SK-N-SH (cell line): ENCODE results near the gene SMIM10. TPM values are rescaled to one million over a fixed set of nuclear protein-coding genes. Genes with fewer than 3 reads are reported as not detected.

ENCODE experiments used
- CTCF ChIA-PET: fragments of 300-600, 350-600 bp; formaldehyde crosslinking; extraction: SDS; loops from one replicate; lab custom pipeline; 2021; lab: Yijun Ruan, JAX
- POLR2A ChIA-PET: fragments of 350-600 bp; sonication (Branson Sonifier 250); formaldehyde crosslinking; extraction: SDS; loops from one replicate; lab custom pipeline; 2020; ENCODE audit warnings: antibody characterized with exemption, inconsistent platforms; lab: Yijun Ruan, JAX
- DNase-seq: peaks from one replicate; pipeline ENCODE4 v3.0.0; 2012
- H2AFZ ChIP-seq: fragments of 200-600 bp; sonication (generic); 2 replicates; pipeline ENCODE4 v1.8.1; 2016; ENCODE audit warnings: antibody characterized with exemption, mild to moderate bottlenecking, low read depth
- H3F3A ChIP-seq: fragments of 200-600 bp; sonication (generic); replicated peaks from 2 replicates; pipeline ENCODE3; 2016; ENCODE audit warnings: antibody characterized with exemption, mild to moderate bottlenecking; ENCODE audit not compliant: insufficient read depth
- H3K27ac ChIP-seq, 2 experiments: fragments of 200-500 bp in 1 of 2; fragments of 200-600 bp in 1 of 2; sonication (Bioruptor generic) in 1 of 2; sonication (generic), shearing (Covaris generic) in 1 of 2; 2 replicates each; pipeline versions ENCODE4 v1.5.1 to v1.6.1; 2014 to 2016; ENCODE audit warnings: low read depth in 2 of 2, inconsistent platforms in 1 of 2, low read length in 1 of 2, mild to moderate bottlenecking in 1 of 2, mixed read lengths in 1 of 2
- H3K27me3 ChIP-seq: fragments of 200-600 bp; sonication (generic), shearing (Covaris generic); 2 replicates; pipeline ENCODE4 v1.6.1; 2016; ENCODE audit warnings: mixed run types; ENCODE audit not compliant: insufficient read depth
- H3K36me3 ChIP-seq, 2 experiments: fragments of 200-500 bp in 1 of 2; fragments of 200-600 bp in 1 of 2; sonication (Bioruptor generic) in 1 of 2; sonication (generic) in 1 of 2; replicated peaks in 1 of 2; 2 replicates each; pipeline versions ENCODE3 to v1.5.1; 2014 to 2016; ENCODE audit warnings: low read length in 1 of 2, mild to moderate bottlenecking in 1 of 2; ENCODE audit not compliant: insufficient read depth in 2 of 2, control insufficient read depth in 1 of 2
- H3K4me1 ChIP-seq, 2 experiments: fragments of 200-500 bp in 1 of 2; fragments of 200-600 bp in 1 of 2; sonication (Bioruptor generic) in 1 of 2; sonication (generic), shearing (Covaris generic) in 1 of 2; 2 replicates each; pipeline versions ENCODE4 v1.5.1 to v1.6.1; 2014 to 2016; ENCODE audit warnings: low read depth in 1 of 2, low read length in 1 of 2, mixed run types in 1 of 2; ENCODE audit not compliant: insufficient read depth in 2 of 2, control insufficient read depth in 1 of 2
- H3K4me2 ChIP-seq: fragments of 200-600 bp; sonication (generic), shearing (Covaris generic); 2 replicates; pipeline ENCODE4 v1.6.1; 2017; ENCODE audit warnings: mixed run types
- H3K4me3 ChIP-seq, 2 experiments: fragments of 200-500 bp in 1 of 2; fragments of 200-600 bp in 1 of 2; sonication (Bioruptor generic) in 1 of 2; sonication (generic), shearing (Covaris generic) in 1 of 2; 2 replicates each; pipeline versions ENCODE4 v1.5.1 to v1.8.1; 2014 to 2016; ENCODE audit warnings: low read depth in 2 of 2, inconsistent platforms in 1 of 2, low read length in 1 of 2, mild to moderate bottlenecking in 1 of 2, mixed read lengths in 1 of 2, moderate library complexity in 1 of 2
- H3K79me2 ChIP-seq: fragments of 200-600 bp; sonication (generic); 2 replicates; pipeline ENCODE4 v1.8.1; 2017; ENCODE audit warnings: mild to moderate bottlenecking; ENCODE audit not compliant: insufficient read depth
- H3K9ac ChIP-seq: fragments of 200-600 bp; sonication (generic); 2 replicates; pipeline ENCODE4 v1.6.1; 2017; ENCODE audit warnings: mixed run types
- H3K9me2 ChIP-seq: fragments of 200-600 bp; sonication (generic); 2 replicates; pipeline ENCODE4 v1.6.1; 2017; ENCODE audit warnings: mixed run types
- H3K9me3 ChIP-seq: fragments of 200-600 bp; sonication (generic); 2 replicates; pipeline ENCODE4 v1.6.1; 2017; ENCODE audit warnings: mixed run types, mild to moderate bottlenecking, moderate library complexity
- H4K20me1 ChIP-seq: fragments of 200-600 bp; sonication (generic); 2 replicates; pipeline ENCODE4 v1.6.1; 2017; ENCODE audit warnings: mild to moderate bottlenecking, mixed run types; ENCODE audit not compliant: insufficient read depth
- CHD2 ChIP-seq: fragments of 150-350 bp; IDR thresholded peaks from 2 replicates; pipeline ENCODE4 v1.6.1; 2018; ENCODE audit warnings: low read length; ENCODE audit not compliant: partially characterized antibody
- ELF1 ChIP-seq: IDR thresholded peaks from 2 replicates; pipeline ENCODE4 v1.4.0; 2012
- EP300 ChIP-seq, 2 experiments: IDR thresholded peaks; 2 replicates each; pipeline versions ENCODE4 v1.4.0 to v1.6.1; 2012; ENCODE audit warnings: borderline replicate concordance in 1 of 2, low read depth in 1 of 2, low read length in 1 of 2
- FOSL2 ChIP-seq: IDR thresholded peaks from 2 replicates; pipeline ENCODE4 v1.4.0; 2012; ENCODE audit warnings: low read depth, mild to moderate bottlenecking, moderate library complexity, borderline replicate concordance
- FOXJ3 ChIP-seq: sonication (generic); formaldehyde crosslinking; IDR thresholded peaks from 2 replicates; pipeline ENCODE4 v1.5.1; 2020; ENCODE audit warnings: mild to moderate bottlenecking, missing genetic modification reagents
- GABPA ChIP-seq: IDR thresholded peaks from 2 replicates; pipeline ENCODE4 v1.4.0; 2012; ENCODE audit warnings: low read depth, mild to moderate bottlenecking
- GATA2 ChIP-seq: sonication (generic); formaldehyde crosslinking; IDR thresholded peaks from 2 replicates; pipeline ENCODE4 v1.5.0; 2020; ENCODE audit warnings: mild to moderate bottlenecking, missing genetic modification reagents
- NFIC ChIP-seq: IDR thresholded peaks from 2 replicates; pipeline ENCODE4 v1.4.0; 2012; ENCODE audit warnings: borderline replicate concordance
- POLR2AphosphoS5 ChIP-seq: IDR thresholded peaks from 2 replicates; pipeline ENCODE4 v1.6.1; 2012; ENCODE audit warnings: low read depth, low read length
- RAD21 ChIP-seq: IDR thresholded peaks from 2 replicates; pipeline ENCODE4 v1.6.1; 2012; ENCODE audit warnings: mild to moderate bottlenecking, low read length
- RFX5 ChIP-seq: IDR thresholded peaks from 2 replicates; pipeline ENCODE4 v1.6.1; 2012; ENCODE audit warnings: mild to moderate bottlenecking, improper control_type of control experiment, low read length
- RXRA ChIP-seq: IDR thresholded peaks from 2 replicates; pipeline ENCODE4 v1.4.0; 2012; ENCODE audit warnings: low read depth, mild to moderate bottlenecking, borderline replicate concordance
- TCF12 ChIP-seq: IDR thresholded peaks from 2 replicates; pipeline ENCODE4 v1.4.0; 2012
- TEAD4 ChIP-seq: IDR thresholded peaks from 2 replicates; pipeline ENCODE4 v1.4.0; 2012; ENCODE audit warnings: mild to moderate bottlenecking, borderline replicate concordance; ENCODE audit not compliant: insufficient read depth
- YY1 ChIP-seq: IDR thresholded peaks from 2 replicates; pipeline ENCODE4 v1.4.0; 2012; ENCODE audit warnings: low read depth, mild to moderate bottlenecking
- WGBS: methylation state at CpG from one replicate; pipeline ENCODE4 v1.1.6; 2017; ENCODE audit warnings: low lambda C conversion rate; 5-methylcytosine and 5-hydroxymethylcytosine counted together
- polyA plus RNA-seq, 3 experiments: library from polyadenylated mRNA; depleted of rRNA; stranded (reverse); fragments of >200 nt; gene quantifications; 2 replicates each; pipeline ENCODE4 v1.2.3, GENCODE V29; 2012
- TF ChIP-seq, protein P1 (sequence below): fragments of 150-350 bp; IDR thresholded peaks from 2 replicates; pipeline ENCODE4 v1.6.1; 2017; ENCODE audit warnings: antibody characterized with exemption, low read length, low read depth, borderline replicate concordance
- TF ChIP-seq, protein P2 (sequence below): IDR thresholded peaks from 2 replicates; pipeline ENCODE4 v1.4.0; 2012; ENCODE audit warnings: low read depth
- TF ChIP-seq, protein P3 (sequence below): fragments of 200-600 bp; sonication (generic); IDR thresholded peaks from 2 replicates; pipeline ENCODE4 v1.6.1; 2017; ENCODE audit warnings: antibody characterized with exemption, mild to moderate bottlenecking, moderate library complexity
- TF ChIP-seq, protein P4 (sequence below): fragments of 150-350 bp; IDR thresholded peaks from 2 replicates; pipeline ENCODE4 v1.6.1; 2016; ENCODE audit warnings: mild to moderate bottlenecking, low read depth, low read length
- TF ChIP-seq, protein P5 (sequence below): IDR thresholded peaks from 2 replicates; pipeline ENCODE4 v1.6.1; 2012; ENCODE audit warnings: mild to moderate bottlenecking, low read depth, low read length, moderate library complexity
- TF ChIP-seq, protein P6 (sequence below): IDR thresholded peaks from 2 replicates; pipeline ENCODE4 v1.4.0; 2012; ENCODE audit warnings: low read depth, borderline replicate concordance

Gene SMIM10
- polyA plus RNA-seq, 1 of the 3 experiments (the other 2 are of a cell fraction), result 3.2 TPM

DNA sequence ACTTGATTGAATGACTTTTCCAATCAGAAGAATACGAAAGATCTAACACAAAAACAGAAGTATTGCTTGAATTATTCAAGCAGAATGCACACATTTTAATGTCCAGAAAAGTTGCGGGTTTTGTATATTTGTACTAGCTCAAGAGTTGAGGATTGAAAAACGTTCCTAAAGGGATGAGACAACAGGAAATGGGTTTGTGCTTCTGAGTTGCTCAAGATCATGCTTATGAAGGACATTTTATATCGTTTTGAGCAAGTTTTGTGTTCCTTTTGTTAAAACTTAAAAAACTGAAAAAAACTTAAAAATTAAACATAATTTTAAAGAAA, 353 bp upstream of the SMIM10 start:
- Histone ChIP-seq H3K36me3 (no peaks in the 10 kb centered on the region), H3K9ac (no peak overlapping the region)
- CTCF ChIA-PET, result interaction anchor here (0.8 to 1.0 kb wide), 2 partner anchors 9 to 25 kb away, joined by 4 read pairs; no protein-coding TSS in a partner anchor

DNA sequence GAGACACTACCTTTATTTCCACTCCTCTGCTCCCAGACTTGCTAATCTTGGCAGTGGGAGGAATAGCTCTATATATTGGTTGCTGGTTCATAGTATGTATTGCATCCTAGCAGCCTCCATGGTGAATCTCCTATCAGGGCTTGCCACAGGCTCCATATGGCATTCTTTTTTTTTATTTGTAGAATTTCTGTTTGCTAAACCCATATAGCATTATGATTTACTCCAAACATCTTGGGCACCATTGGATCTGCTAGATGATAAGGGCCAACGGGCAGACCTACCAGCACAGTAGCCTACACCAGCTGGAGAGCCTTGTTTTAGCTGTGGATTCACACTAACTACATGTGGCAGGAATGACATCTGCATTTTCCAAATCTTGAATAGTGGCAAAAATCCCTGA, 6.9 kb downstream of the SMIM10 start:
- Histone ChIP-seq H3K27me3 (no peaks in the 10 kb centered on the region; the same call in 1 of the 2 replicates), H3K4me3 (no peak overlapping the region), H3F3A (peaks cover 3% of the 10 kb centered on the region), H3K9ac (no peak overlapping the region), H2AFZ (no peak overlapping the region), H3K27ac (no peak overlapping the region), H3K36me3 (no peaks in the 10 kb centered on the region), H4K20me1 (no peaks in the 10 kb centered on the region), H3K79me2 (no peaks in the 10 kb centered on the region), H3K4me1 (peaks cover 0 to 9% of the 10 kb centered on the region in 2 experiments; a peak in 2 of 4 replicates), H3K9me3 (no peaks in the 10 kb centered on the region), H3K4me2 (no peak overlapping the region), H3K9me2 (no peaks in the 10 kb centered on the region)
- ChIA-PET POLR2A (no interaction called here), CTCF (interaction anchor here (0.6 kb wide), 1 partner anchor 602 kb away, joined by 3 read pairs; no protein-coding TSS in a partner anchor)
- DNase-seq, result no peak
- TF ChIP-seq, protein P1, sequence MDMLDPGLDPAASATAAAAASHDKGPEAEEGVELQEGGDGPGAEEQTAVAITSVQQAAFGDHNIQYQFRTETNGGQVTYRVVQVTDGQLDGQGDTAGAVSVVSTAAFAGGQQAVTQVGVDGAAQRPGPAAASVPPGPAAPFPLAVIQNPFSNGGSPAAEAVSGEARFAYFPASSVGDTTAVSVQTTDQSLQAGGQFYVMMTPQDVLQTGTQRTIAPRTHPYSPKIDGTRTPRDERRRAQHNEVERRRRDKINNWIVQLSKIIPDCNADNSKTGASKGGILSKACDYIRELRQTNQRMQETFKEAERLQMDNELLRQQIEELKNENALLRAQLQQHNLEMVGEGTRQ, result no peak
- TF ChIP-seq, protein P2, sequence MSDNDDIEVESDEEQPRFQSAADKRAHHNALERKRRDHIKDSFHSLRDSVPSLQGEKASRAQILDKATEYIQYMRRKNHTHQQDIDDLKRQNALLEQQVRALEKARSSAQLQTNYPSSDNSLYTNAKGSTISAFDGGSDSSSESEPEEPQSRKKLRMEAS, result no peak
- TF ChIP-seq RAD21 (no peak), EP300 (IDR thresholded peaks at IDR 0.05; ENCODE audit: borderline replicate concordance in 1 of 2, low read depth in 1 of 2, low read length in 1 of 2) (no peak), POLR2AphosphoS5 (no peak), GABPA (no peak), YY1 (no peak), RXRA (no peak), FOSL2 (no peak), TCF12 (no peak)
- TF ChIP-seq, protein P3, sequence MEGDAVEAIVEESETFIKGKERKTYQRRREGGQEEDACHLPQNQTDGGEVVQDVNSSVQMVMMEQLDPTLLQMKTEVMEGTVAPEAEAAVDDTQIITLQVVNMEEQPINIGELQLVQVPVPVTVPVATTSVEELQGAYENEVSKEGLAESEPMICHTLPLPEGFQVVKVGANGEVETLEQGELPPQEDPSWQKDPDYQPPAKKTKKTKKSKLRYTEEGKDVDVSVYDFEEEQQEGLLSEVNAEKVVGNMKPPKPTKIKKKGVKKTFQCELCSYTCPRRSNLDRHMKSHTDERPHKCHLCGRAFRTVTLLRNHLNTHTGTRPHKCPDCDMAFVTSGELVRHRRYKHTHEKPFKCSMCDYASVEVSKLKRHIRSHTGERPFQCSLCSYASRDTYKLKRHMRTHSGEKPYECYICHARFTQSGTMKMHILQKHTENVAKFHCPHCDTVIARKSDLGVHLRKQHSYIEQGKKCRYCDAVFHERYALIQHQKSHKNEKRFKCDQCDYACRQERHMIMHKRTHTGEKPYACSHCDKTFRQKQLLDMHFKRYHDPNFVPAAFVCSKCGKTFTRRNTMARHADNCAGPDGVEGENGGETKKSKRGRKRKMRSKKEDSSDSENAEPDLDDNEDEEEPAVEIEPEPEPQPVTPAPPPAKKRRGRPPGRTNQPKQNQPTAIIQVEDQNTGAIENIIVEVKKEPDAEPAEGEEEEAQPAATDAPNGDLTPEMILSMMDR, result no peak
- TF ChIP-seq, protein P4, sequence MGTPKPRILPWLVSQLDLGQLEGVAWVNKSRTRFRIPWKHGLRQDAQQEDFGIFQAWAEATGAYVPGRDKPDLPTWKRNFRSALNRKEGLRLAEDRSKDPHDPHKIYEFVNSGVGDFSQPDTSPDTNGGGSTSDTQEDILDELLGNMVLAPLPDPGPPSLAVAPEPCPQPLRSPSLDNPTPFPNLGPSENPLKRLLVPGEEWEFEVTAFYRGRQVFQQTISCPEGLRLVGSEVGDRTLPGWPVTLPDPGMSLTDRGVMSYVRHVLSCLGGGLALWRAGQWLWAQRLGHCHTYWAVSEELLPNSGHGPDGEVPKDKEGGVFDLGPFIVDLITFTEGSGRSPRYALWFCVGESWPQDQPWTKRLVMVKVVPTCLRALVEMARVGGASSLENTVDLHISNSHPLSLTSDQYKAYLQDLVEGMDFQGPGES, result no peak
- TF ChIP-seq, protein P5, sequence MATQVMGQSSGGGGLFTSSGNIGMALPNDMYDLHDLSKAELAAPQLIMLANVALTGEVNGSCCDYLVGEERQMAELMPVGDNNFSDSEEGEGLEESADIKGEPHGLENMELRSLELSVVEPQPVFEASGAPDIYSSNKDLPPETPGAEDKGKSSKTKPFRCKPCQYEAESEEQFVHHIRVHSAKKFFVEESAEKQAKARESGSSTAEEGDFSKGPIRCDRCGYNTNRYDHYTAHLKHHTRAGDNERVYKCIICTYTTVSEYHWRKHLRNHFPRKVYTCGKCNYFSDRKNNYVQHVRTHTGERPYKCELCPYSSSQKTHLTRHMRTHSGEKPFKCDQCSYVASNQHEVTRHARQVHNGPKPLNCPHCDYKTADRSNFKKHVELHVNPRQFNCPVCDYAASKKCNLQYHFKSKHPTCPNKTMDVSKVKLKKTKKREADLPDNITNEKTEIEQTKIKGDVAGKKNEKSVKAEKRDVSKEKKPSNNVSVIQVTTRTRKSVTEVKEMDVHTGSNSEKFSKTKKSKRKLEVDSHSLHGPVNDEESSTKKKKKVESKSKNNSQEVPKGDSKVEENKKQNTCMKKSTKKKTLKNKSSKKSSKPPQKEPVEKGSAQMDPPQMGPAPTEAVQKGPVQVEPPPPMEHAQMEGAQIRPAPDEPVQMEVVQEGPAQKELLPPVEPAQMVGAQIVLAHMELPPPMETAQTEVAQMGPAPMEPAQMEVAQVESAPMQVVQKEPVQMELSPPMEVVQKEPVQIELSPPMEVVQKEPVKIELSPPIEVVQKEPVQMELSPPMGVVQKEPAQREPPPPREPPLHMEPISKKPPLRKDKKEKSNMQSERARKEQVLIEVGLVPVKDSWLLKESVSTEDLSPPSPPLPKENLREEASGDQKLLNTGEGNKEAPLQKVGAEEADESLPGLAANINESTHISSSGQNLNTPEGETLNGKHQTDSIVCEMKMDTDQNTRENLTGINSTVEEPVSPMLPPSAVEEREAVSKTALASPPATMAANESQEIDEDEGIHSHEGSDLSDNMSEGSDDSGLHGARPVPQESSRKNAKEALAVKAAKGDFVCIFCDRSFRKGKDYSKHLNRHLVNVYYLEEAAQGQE, result no peak
- 12% methylated on average over 1 of the region's 1 CpG for WGBS

More for the DNA sequence above, 353 bp upstream of the SMIM10 start:
- peaks cover 7% of the 10 kb centered on the region; the same call in 1 of the 2 replicates for H3K27me3 ChIP-seq
- H3K4me3 ChIP-seq, result no peak overlapping the region
- POLR2A ChIA-PET, result no interaction called here
- TF ChIP-seq NFIC, result no peak
- TF ChIP-seq TEAD4, result no peak
- no peak for TF ChIP-seq CHD2
- TF ChIP-seq FOSL2, result no peak
- TF ChIP-seq ELF1, result no peak
- TF ChIP-seq, protein P6, sequence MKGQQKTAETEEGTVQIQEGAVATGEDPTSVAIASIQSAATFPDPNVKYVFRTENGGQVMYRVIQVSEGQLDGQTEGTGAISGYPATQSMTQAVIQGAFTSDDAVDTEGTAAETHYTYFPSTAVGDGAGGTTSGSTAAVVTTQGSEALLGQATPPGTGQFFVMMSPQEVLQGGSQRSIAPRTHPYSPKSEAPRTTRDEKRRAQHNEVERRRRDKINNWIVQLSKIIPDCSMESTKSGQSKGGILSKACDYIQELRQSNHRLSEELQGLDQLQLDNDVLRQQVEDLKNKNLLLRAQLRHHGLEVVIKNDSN, result no peak
- TF ChIP-seq GATA2, result no peak
- no peak for TF ChIP-seq GABPA
- TF ChIP-seq RFX5, result no peak
- no peak for TF ChIP-seq FOXJ3 (CRISPR knock-in tag)
- no peak for TF ChIP-seq RAD21
- TF ChIP-seq EP300 (IDR thresholded peaks at IDR 0.05; ENCODE audit: borderline replicate concordance in 1 of 2, low read depth in 1 of 2, low read length in 1 of 2), result no peak
- no peaks in the 10 kb centered on the region for H3K9me3 ChIP-seq
- 0 out of 2 replicates have a peak overlapping the region, but pooled peaks have one; percentile 77 for H3K4me2 ChIP-seq
- 55% methylated on average over 4 of the region's 4 CpGs for WGBS
- no peak for DNase-seq
- H3K79me2 ChIP-seq, result no peaks in the 10 kb centered on the region
- H3F3A ChIP-seq, result no peaks in the 10 kb centered on the region
- 0 out of 4 replicates have a peak overlapping the region, but pooled peaks of 1 of the 2 experiments have one; percentile 7 for H3K27ac ChIP-seq
- H4K20me1 ChIP-seq, result no peaks in the 10 kb centered on the region
- 0 out of 4 replicates have a peak, but pooled peaks cover 0 to 4% of the 10 kb centered on the region in 2 experiments for H3K4me1 ChIP-seq
- peak overlapping the region; percentile 61; the same call in 1 of the 2 replicates for H2AFZ ChIP-seq
- no peaks in the 10 kb centered on the region for H3K9me2 ChIP-seq
